HG02970 (cell line): ENCODE measurements around the gene UMAD1.

Experiments used
- ATAC-seq: cut with Tn5 transposase; IDR thresholded peaks from one replicate; pipeline ENCODE4 v1.9.1; 2021; ENCODE audit warnings: mild to moderate bottlenecking, moderate library complexity, moderate number of reproducible peaks; ENCODE audit not compliant: unreplicated experiment, low FRiP score

UMAD1 gene

DNA sequence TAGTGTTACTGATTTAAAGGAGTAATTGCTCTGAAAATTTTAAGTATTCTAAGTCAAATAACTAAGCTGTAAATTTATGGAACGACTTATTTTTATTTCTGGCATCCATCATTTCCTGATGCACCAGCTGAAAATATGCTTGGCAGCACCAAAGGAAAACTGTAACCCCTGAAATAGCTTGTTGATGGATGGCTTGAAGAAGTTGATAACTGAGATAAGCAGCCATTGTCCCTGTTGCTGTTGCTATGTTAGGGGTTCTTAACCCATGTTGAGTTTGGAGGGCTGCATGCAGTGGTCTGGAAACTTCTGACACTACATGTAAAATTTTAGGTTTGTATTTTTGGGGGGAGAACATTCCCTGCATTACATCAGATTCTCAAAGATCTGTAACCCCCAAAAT lies 47.2 kb downstream of the UMAD1 start:
- no peak for ATAC-seq

DNA sequence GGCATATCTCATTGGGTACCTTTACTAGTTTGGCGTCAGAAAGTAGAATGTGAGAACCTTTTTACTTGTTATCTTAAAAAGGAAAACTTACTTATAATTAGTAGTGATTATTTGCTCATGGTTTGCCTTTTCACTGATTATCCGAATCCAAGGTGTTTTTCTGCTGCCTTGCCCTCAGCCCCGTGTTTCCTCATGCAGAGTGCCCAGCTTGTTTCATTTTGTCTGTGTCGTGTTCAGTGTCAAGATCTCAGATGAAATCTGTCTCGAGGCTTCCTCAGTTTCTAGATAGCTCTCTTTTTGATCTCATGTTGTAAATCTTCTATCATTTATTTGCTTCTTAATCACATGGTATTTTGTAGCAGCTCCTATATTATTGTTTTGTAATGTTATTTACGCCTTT lies 47.8 kb downstream of the UMAD1 start:
- no peak for ATAC-seq

DNA sequence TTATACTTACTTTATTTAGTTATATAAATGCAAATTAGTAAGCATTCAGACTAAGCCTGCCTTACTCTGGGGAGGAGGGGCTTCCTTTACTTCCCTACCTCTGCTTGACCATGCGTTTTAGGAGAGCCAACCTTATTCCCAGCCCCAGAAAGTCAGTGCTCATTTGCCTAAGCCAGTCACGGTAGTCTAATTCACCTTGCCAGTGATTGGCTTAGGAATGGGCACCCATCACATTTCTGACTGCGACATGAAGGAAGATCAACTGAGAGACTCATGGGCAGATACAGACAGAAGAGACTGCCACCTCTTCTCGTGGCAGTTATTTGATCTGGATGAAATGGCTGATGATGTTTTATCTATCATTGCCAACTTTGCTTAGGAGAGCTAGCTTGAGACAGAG lies 48.4 kb downstream of the UMAD1 start:
- no peak for ATAC-seq

GRCh38 chr7:7693881-7694280 lies 53.3 kb downstream of the UMAD1 start:
- no peak for ATAC-seq

- no peak for ATAC-seq
Observed at GRCh38 chr7:7694542-7694941, 54.0 kb downstream of the UMAD1 start.

DNA sequence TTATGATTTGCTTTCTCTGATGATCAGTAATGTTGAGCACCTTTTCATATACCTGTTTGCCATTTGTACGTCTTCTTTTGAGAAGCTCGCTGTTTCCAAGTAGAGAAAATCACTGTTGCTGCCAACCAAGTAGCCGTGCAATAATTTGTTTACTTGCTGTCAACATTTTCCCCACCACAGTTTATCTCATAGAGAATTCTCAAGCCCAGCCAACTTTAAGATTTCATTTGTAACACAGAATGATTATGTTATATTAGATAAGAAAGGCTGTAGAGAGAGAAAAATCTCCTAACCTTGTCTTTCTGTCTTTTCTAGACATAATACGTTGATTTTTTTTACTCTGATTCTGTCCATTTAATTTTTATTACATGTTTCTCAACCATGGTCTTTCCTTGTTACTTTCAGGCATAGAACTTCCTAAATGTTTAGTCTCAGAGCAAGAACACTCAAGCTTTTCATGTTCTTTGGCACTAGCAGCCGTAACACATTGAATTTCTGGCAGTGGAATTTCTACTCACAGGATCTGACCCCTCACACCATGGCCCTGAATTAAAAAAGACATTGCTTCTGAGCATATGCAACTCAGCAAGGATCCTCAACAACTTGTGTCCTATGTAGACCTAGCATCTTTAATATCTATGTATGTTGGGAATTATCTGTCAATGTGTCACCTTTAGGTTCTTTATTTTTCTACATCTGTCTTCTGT lies 54.7 kb downstream of the UMAD1 start:
- no peak for ATAC-seq

DNA sequence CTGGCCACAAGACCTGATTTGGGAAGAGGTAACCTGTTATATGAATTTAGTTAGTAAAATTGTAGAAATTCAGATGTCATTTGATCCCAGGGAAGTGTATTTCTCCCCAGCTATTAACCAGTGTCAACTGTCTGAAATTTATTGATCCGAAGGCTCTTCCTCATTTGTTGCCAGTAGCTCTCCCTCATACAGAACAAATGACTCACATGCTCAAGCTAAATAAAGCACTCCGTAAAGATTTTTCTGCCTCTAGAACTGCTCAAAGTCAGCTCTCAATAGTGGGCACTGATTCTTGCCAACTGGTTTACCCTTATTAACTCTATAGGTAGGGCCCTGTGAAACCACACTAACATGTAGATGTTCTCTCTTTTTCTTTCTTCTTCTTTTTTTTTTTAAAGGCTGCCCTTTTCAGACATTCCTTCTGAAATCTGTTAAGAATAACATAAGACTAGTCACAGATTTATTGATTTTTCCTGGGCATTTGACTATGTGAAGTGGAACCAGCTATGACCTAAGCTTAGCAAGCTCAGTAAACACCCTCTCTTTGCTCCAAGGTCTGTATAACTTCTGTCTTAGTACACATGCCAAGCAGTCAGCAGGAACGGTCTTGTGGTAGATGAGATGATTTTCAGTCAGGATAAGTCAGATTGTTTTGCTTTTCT lies 56.0 kb downstream of the UMAD1 start:
- no peak for ATAC-seq

GRCh38 chr7:7698930-7699329 lies 58.4 kb downstream of the UMAD1 start:
- no peak for ATAC-seq

- ATAC-seq = no peak
Observed at GRCh38 chr7:7699380-7699779, 58.8 kb downstream of the UMAD1 start.

- ATAC-seq = no peak
Observed at GRCh38 chr7:7699970-7700369, 59.4 kb downstream of the UMAD1 start.

DNA sequence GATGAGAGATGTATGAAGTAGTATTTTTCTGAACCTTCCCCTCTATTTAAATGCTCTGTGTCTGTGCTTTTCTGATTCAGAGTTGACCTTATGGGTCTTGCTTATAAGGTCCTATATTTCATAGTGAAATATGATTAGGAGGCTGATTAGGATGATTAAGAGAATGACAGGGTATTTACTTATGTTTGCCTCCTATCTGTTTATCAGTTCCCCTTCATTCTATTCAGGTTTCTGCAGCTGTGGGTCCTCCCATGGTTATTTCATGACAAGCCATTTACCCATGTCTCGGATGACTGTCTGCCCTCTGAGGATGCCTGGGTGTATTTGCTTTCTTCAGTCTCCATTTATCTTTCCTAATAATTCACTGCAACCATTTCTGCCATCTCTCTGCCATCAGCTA lies 61.0 kb downstream of the UMAD1 start:
- ATAC-seq = no peak

GRCh38 chr7:7702826-7703225 lies 62.3 kb downstream of the UMAD1 start:
- no peak for ATAC-seq

GRCh38 chr7:7703427-7703826 lies 62.9 kb downstream of the UMAD1 start:
- ATAC-seq = no peak

GRCh38 chr7:7704867-7705266 lies 64.3 kb downstream of the UMAD1 start:
- no peak for ATAC-seq

- ATAC-seq = no peak
Observed at GRCh38 chr7:7705318-7705717, 64.8 kb downstream of the UMAD1 start.

DNA sequence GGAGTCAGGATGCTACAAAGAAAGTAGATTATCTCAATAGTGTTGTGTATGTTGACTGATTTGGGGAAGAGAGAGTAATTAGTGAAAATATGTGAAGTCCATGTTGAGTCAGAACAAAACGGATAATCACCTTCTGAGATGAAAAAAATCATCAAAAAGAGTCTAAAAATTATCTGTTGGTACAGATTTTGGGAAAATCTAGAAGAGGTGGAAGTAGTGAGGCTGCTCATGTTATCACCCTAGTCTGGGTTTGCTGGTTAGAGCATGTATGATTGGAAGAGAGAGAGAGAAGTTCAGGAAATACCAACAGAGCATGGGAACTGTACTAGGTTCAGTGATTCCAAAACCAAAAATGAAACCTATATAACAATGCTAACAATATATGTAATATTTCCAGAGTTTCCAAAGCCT lies 65.6 kb downstream of the UMAD1 start:
- no peak for ATAC-seq

- ATAC-seq = no peak
Observed at GRCh38 chr7:7706556-7707172, 66.1 kb downstream of the UMAD1 start.

DNA sequence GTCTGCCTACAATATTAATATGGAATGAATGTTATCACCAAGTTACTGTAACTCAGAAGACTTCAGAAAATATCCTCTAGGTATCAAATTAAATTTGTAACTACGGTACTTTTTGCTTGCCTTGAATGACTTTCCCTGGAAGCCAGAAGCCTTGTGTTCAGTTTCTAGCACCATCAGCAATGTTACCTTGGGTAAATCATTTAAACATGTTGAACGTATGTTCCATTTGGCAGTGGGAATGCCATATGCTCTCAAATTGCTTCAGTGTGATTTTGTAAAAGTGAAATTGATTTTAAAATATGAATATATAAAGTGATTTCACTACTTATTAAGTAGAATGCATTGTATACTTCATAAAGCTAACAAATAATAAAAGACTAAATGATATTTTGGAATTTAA lies 66.7 kb downstream of the UMAD1 start:
- ATAC-seq = no peak

DNA sequence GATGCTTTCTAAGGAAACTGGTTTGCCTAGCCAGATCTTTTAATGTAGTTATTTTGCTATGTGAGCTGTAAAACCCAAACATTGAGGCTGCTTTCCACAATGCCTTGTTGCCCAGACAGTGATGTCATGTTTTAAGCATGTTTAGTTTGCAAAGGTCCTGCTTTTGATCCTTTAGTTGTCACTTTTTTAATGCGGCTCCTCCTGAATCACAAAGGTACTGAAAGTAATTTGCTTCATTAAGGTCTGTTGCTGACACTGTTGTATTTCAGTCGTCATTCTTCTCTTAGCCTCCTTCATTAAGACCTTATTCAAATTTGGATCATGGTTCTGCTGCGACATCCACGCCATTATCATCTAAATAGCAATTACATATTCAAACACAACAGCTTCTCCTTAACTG lies 67.3 kb downstream of the UMAD1 start:
- no peak for ATAC-seq

DNA sequence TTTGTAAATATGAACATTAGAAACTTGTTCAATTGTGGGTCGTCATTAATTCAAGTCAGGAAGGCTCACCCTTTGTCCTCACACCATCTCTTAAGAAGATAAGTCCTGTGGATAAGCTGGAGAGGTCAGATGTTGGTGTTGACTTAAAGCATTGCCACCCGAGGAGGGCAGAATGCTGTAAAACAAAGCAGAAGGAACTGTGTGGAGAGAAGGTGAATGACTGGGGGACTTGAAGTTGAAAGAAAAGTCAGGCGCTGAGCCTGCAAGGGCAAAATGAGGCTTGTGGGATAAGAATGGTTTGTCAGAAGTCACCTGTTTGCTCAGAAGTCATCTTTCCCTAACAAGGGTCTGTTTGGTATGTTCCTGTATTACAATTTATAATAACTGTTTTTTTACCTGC lies 68.7 kb downstream of the UMAD1 start:
- no peak for ATAC-seq

GRCh38 chr7:7710469-7710868 lies 69.9 kb downstream of the UMAD1 start:
- no peak for ATAC-seq

- ATAC-seq = no peak
Observed at GRCh38 chr7:7713730-7714129, 73.2 kb downstream of the UMAD1 start.
